ENCODE data around the gene AGAP5. TPM values are rescaled to one million over a fixed set of nuclear protein-coding genes. Genes with fewer than 3 reads are reported as not detected.

Gene AGAP5
- total and polyA plus RNA-seq, 7 donors: 1.4 to 3.6 (median 2.3) TPM

DNA sequence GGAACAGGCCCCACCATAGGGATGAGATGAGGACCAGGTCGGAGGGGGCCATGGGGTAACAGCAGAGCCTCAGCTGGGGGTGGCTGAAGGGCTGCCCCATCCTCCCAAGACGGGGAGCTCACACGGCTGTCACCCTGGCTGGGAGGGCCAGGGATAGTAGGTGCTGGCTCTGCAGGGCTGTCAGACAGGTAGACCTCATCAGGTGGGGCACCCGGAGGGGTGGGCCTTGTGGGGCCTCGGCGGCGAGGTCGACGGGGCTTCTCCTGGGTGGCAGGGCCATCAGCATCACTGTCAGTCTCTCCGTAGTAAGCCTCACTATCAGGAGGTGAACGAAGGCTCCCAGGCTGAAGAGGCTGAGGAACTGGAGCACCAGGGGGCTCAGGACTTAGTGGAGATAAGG is 44.7 kb downstream of the AGAP5 start:
- intact Hi-C loops (cut with DNase I): loop anchor here in 1 of 2 donors (5.0 kb wide), 1 partner anchor 79 kb away; no protein-coding TSS in a partner anchor
- peak overlapping the region; percentile 73 for H3K4me3 ChIP-seq
- DNase-seq (peak in 1 of 2 donors; percentile 57), ATAC-seq (no peak)
- no peaks in the 10 kb centered on the region for H3K9me3 ChIP-seq
- H3K4me1 ChIP-seq: peaks cover 49% of the 10 kb centered on the region
- 63 to 84% (median 64%) methylated on average over 11 of the region's 11 CpGs for WGBS, 3 donors
- peaks cover 0 to 32% of the 10 kb centered on the region in 2 donors for H3K36me3 ChIP-seq (ENCODE audit: insufficient read depth in 1 of 2, low read depth in 1 of 2)
- H3K27me3 ChIP-seq (ENCODE audit: insufficient read depth in 3 of 3, low read length in 2 of 3): no peaks in the 10 kb centered on the region
- peak overlapping the region; percentile 98 for H3K27ac ChIP-seq
- no peak for TF ChIP-seq CTCF (IDR thresholded peaks at IDR 0.05)

DNA sequence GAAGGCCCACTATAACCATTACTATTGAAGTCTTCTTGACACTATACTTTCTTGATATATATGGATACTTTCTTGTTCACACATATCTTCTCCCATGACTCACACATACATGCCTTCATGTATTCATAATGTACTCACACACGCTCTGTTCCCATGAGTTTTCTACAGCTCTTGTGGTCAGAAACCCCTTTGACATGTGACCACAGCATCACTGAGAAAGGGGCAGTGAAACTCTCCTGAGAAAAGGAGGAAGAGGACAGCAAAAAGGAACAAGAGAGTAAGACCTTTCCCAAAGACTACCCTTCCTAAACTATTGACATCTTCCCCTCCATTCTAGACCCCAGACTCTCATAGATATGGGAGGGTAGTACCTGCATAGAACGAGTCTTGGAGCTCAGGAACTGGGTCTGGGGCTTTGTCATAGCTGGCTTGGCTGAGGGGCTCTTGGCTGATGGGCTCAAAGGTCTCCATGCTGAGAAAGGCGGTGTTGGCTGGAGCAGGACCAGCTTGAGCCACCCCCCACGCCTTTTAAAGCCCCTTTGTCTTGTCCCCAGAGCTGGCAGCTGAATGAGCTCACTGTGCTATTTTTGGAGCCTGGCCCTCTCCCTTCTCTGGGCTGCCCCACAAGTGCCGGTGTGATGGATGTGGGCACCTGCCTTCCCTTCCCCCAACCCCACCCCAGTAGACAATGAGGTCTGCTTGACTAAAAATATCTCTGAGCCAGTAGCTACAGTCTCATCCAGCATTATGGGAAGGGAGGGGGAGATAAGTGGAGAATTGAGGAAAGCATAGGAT is 47.2 kb downstream of the AGAP5 start:
- no peak for TF ChIP-seq CTCF (IDR thresholded peaks at IDR 0.05)
- H3K4me3 ChIP-seq: peak overlapping the region; percentile 73
- ATAC-seq (peak; percentile 71 to 81 (median 78)), DNase-seq (peak; percentile 81 to 94)
- no peaks in the 10 kb centered on the region for H3K27me3 ChIP-seq (ENCODE audit: insufficient read depth in 3 of 3, low read length in 2 of 3)
- H3K9me3 ChIP-seq: no peaks in the 10 kb centered on the region
- H3K27ac ChIP-seq: peak overlapping the region; percentile 98
- 24 to 32% (median 25%) methylated on average over 5 of the region's 5 CpGs for WGBS, 3 donors
- intact Hi-C loops (cut with DNase I): loop anchor here in 1 of 2 donors (5.0 kb wide), 1 partner anchor 82 kb away; no protein-coding TSS in a partner anchor
- H3K4me1 ChIP-seq: peaks cover 58% of the 10 kb centered on the region
- peaks cover 0 to 33% of the 10 kb centered on the region in 2 donors for H3K36me3 ChIP-seq (ENCODE audit: insufficient read depth in 1 of 2, low read depth in 1 of 2)

GRCh38 chr10:73649876-73650536 is 47.9 kb downstream of the AGAP5 start:
- 63 to 71% (median 70%) methylated on average over 6 of the region's 6 CpGs for WGBS, 3 donors
- intact Hi-C loops (cut with DNase I): loop anchor here in 1 of 2 donors (5.0 kb wide), 1 partner anchor 82 kb away; no protein-coding TSS in a partner anchor
- no peak for TF ChIP-seq CTCF (IDR thresholded peaks at IDR 0.05)
- no peaks in the 10 kb centered on the region for H3K27me3 ChIP-seq (ENCODE audit: insufficient read depth in 3 of 3, low read length in 2 of 3)
- peaks cover 58% of the 10 kb centered on the region for H3K4me1 ChIP-seq
- no peak for DNase-seq
- peak overlapping the region; percentile 73 for H3K4me3 ChIP-seq
- no peaks in the 10 kb centered on the region for H3K9me3 ChIP-seq
- H3K27ac ChIP-seq: peak overlapping the region; percentile 98
- ATAC-seq: no peak
- H3K36me3 ChIP-seq (ENCODE audit: insufficient read depth in 1 of 2, low read depth in 1 of 2): peaks cover 0 to 33% of the 10 kb centered on the region in 2 donors

DNA sequence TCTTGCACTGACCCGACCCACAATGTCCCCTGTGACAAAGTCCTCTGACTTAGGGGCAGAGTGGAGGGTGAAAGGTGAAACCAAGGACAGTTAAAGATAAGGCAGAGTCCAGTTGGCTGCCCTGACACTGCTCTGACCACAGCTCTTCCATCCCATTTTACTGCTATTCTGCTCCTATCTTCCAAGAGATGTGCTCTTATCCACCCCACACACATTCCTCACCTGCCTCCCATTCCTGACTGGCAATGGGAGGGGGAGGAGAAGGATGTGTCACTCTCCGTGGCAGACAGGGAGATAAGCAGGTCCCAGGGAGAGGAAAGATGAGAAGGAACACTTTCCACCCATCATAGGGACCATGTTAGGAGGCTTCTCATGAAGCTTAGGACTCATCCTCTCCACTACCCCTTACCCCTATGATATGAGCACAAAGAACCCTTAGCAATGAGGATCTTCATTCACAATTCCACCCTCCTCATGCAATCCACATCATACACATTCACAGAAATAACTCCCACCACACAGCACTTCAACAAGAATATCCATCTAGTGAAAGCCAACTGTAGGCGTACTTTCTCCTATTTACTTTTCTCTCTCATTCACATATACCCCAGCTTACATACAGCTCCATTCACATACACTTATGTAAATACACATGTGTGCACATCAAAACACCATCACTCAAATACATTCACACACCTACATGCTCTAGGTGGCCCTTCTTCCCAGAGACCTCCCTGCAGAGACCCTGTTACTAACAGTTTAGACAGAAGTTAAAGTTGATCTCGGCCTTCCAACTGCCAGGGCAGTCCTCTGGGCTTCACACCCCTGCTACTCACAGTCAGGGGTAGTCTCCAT is 48.7 kb downstream of the AGAP5 start:
- DNase-seq (no peak), ATAC-seq (no peak)
- H3K27me3 ChIP-seq (ENCODE audit: insufficient read depth in 3 of 3, low read length in 2 of 3): no peaks in the 10 kb centered on the region
- no peak for TF ChIP-seq CTCF (IDR thresholded peaks at IDR 0.05)
- no peaks in the 10 kb centered on the region for H3K9me3 ChIP-seq
- WGBS, 3 donors: 47 to 61% (median 51%) methylated on average over 4 of the region's 4 CpGs
- H3K4me1 ChIP-seq: peaks cover 62% of the 10 kb centered on the region
- intact Hi-C loops (cut with DNase I): no loop called here
- peaks cover 0 to 33% of the 10 kb centered on the region in 2 donors for H3K36me3 ChIP-seq (ENCODE audit: insufficient read depth in 1 of 2, low read depth in 1 of 2)
- H3K27ac ChIP-seq: peak overlapping the region; percentile 98
- H3K4me3 ChIP-seq: peak overlapping the region; percentile 73

All from psoas muscle (tissue), 8 donors.